K562 (cell line): ENCODE measurements around the gene IL2RG. TPM values are rescaled to one million over a fixed set of nuclear protein-coding genes. Genes with fewer than 3 reads are reported as not detected.

Source experiments
- ASH1L ChIP-seq: fragments of 450-650 bp; IDR thresholded peaks from 2 replicates; pipeline ENCODE4 v1.6.1; 2018; ENCODE audit warnings: borderline replicate concordance, mild to moderate bottlenecking, low read depth; ENCODE audit not compliant: partially characterized antibody
- BDP1 ChIP-seq: IDR thresholded peaks from 3 replicates; pipeline ENCODE4 v1.6.1; 2011; ENCODE audit not compliant: insufficient read length, insufficient read depth
- BRF2 ChIP-seq: IDR thresholded peaks from 3 replicates; pipeline ENCODE4 v1.6.1; 2011; ENCODE audit warnings: borderline replicate concordance, mild to moderate bottlenecking; ENCODE audit not compliant: insufficient read length, insufficient read depth
- CBFA2T2 ChIP-seq: fragments of 450-650 bp; conservative IDR thresholded peaks from 2 replicates; pipeline ENCODE4 v1.6.1; 2017; ENCODE audit warnings: mild to moderate bottlenecking
- E2F3 ChIP-seq: fragments of 250-450 bp; sonication (Bioruptor Pico); IDR thresholded peaks from 2 replicates; pipeline ENCODE4 v1.4.0; 2020; ENCODE audit warnings: mild to moderate bottlenecking
- EP400 ChIP-seq: fragments of 450-650 bp; IDR thresholded peaks from 2 replicates; pipeline ENCODE4 v1.6.1; 2017; ENCODE audit warnings: antibody characterized with exemption, mild to moderate bottlenecking, moderate library complexity
- FOXK2 ChIP-seq, 2 experiments: fragments of 450-650 bp; IDR thresholded peaks in 1 of 2; conservative IDR thresholded peaks in 1 of 2; 2 replicates each; pipeline ENCODE4 v1.6.1; 2016; ENCODE audit warnings: low read depth in 2 of 2, mild to moderate bottlenecking in 1 of 2
- HDGF ChIP-seq: fragments of 450-650 bp; IDR thresholded peaks from 2 replicates; pipeline ENCODE4 v1.6.1; 2016
- HMG20A ChIP-seq: fragments of 450-650 bp; formaldehyde crosslinking; conservative IDR thresholded peaks from 2 replicates; pipeline ENCODE4 v1.4.0; 2020; ENCODE audit warnings: mild to moderate bottlenecking, mixed read lengths
- POLR2A ChIP-seq: fragments of 450-650 bp; conservative IDR thresholded peaks from 2 replicates; pipeline ENCODE4 v1.6.1; 2016
- POLR3G ChIP-seq: IDR thresholded peaks from 2 replicates; pipeline ENCODE4 v1.6.1; 2011; ENCODE audit not compliant: insufficient read length, insufficient replicate concordance; ENCODE audit errors: extremely low read depth
- PTTG1 ChIP-seq: fragments of 450-650 bp; IDR thresholded peaks from 2 replicates; pipeline ENCODE4 v1.6.1; 2016; ENCODE audit warnings: low read depth, mild to moderate bottlenecking, missing genetic modification characterization, missing compliant biosample characterization
- RFX1 ChIP-seq: fragments of 450-650 bp; IDR thresholded peaks from 2 replicates; pipeline ENCODE4 v1.6.1; 2016; ENCODE audit warnings: mild to moderate bottlenecking, moderate library complexity
- SMAD3 ChIP-seq: fragments of 450-650 bp; formaldehyde crosslinking; conservative IDR thresholded peaks from 2 replicates; pipeline ENCODE4 v1.4.0; 2020; ENCODE audit warnings: mild to moderate bottlenecking
- YY1 ChIP-seq, 3 experiments: IDR thresholded peaks; 2 replicates each; pipeline ENCODE4 v1.6.1; 2011; ENCODE audit warnings: low read length in 2 of 3, mild to moderate bottlenecking in 2 of 3, moderate library complexity in 2 of 3, borderline replicate concordance in 1 of 3, control low read depth in 1 of 3, low read depth in 1 of 3; ENCODE audit not compliant: insufficient read depth in 3 of 3, insufficient replicate concordance in 2 of 3, control insufficient read depth in 1 of 3, insufficient read length in 1 of 3; ENCODE audit errors: extremely low read depth in 1 of 3
- ZNF717 ChIP-seq: fragments of 250-450 bp; sonication (Bioruptor Pico); IDR thresholded peaks from 2 replicates; pipeline ENCODE4 v1.5.0; 2021
- ZNF77 ChIP-seq: fragments of 250-450 bp; sonication (Bioruptor Pico); IDR thresholded peaks from 2 replicates; pipeline ENCODE4 v1.5.0; 2020
- polyA plus RNA-seq, 8 experiments: library from polyadenylated mRNA; depleted of rRNA in 4 of 8; stranded (reverse) in 5 of 8; unstranded in 3 of 8; fragments of >200 nt; fragmentation: Nextera tagmentation in 2 of 8; fragmentation: Illumina TruSeq in 1 of 8; extraction: Ambion mirVana in 2 of 8; extraction: Trizol in 1 of 8; gene quantifications; 2 replicates each; pipeline versions ENCODE4 v1.2.1 to v1.2.3, GENCODE V29; 2011 to 2014; ENCODE audit warnings: inconsistent platforms in 1 of 8, missing spikeins in 1 of 8
- total RNA-seq, 7 experiments: library from RNA; depleted of rRNA in 6 of 7; stranded (reverse); fragments of >200 nt in 6 of 7; fragmentation: Illumina TruSeq in 2 of 7; extraction: Trizol in 2 of 7; gene quantifications; 2 replicates each; pipeline versions ENCODE4 v1.2.1 to v1.2.3, GENCODE V29; 2011 to 2021; ENCODE audit warnings: low replicate concordance in 1 of 7
- TF ChIP-seq, protein P1 (sequence below), 2 experiments: fragments of 450-650 bp; formaldehyde crosslinking in 1 of 2; IDR thresholded peaks; 2 replicates each; pipeline versions ENCODE4 v1.4.0 to v1.6.1; 2014 to 2020; ENCODE audit warnings: mild to moderate bottlenecking in 2 of 2, borderline replicate concordance in 1 of 2, low read depth in 1 of 2
- TF ChIP-seq, protein P2 (sequence below), 2 experiments: IDR thresholded peaks; 2 replicates each; pipeline ENCODE4 v1.6.1; 2011; ENCODE audit warnings: borderline replicate concordance in 1 of 2, control low read depth in 1 of 2, low read depth in 1 of 2, low read length in 1 of 2, mild to moderate bottlenecking in 1 of 2, mixed read lengths in 1 of 2, moderate library complexity in 1 of 2; ENCODE audit not compliant: insufficient read depth in 1 of 2, insufficient read length in 1 of 2, poor library complexity in 1 of 2, severe bottlenecking in 1 of 2; ENCODE audit errors: extremely low read depth in 1 of 2

IL2RG gene
- total and polyA plus RNA-seq, 9 of the 15 experiments (the other 6 are each of a cell fraction or from before 2014, with no cell fraction given): 5.5 to 55.4 (median 19.7) TPM

- TF ChIP-seq YY1 (IDR thresholded peaks at IDR 0.05; ENCODE audit: borderline replicate concordance in 1 of 3, control insufficient read depth in 1 of 3, extremely low read depth in 1 of 3, insufficient read depth in 3 of 3, insufficient read length in 1 of 3, insufficient replicate concordance in 2 of 3, low read depth in 1 of 3, low read length in 2 of 3) (peak in 2 of 3 experiments; percentile 10 to 15), SMAD3 (CRISPR knock-in tag) (no peak), BDP1 (no peak), ZNF717 (no peak), POLR3G (no peak), FOXK2 (conservative IDR thresholded peaks at IDR 0.05 in 1 of 2, IDR thresholded peaks at IDR 0.05 in 1 of 2; ENCODE audit: low read depth in 2 of 2) (peak; percentile 57 to 65; a peak in 3 of 4 replicates), E2F3 (CRISPR knock-in tag) (no peak), POLR2A (peak; percentile 63), BRF2 (no peak), EP400 (peak; percentile 64; the same call in 1 of the 2 replicates), PTTG1 (tag) (no peak), HDGF (no peak), RFX1 (no peak), HMG20A (CRISPR knock-in tag) (no peak), ZNF77 (CRISPR knock-in tag) (no peak), CBFA2T2 (no peak), ASH1L (no peak)
- TF ChIP-seq, protein P1, sequence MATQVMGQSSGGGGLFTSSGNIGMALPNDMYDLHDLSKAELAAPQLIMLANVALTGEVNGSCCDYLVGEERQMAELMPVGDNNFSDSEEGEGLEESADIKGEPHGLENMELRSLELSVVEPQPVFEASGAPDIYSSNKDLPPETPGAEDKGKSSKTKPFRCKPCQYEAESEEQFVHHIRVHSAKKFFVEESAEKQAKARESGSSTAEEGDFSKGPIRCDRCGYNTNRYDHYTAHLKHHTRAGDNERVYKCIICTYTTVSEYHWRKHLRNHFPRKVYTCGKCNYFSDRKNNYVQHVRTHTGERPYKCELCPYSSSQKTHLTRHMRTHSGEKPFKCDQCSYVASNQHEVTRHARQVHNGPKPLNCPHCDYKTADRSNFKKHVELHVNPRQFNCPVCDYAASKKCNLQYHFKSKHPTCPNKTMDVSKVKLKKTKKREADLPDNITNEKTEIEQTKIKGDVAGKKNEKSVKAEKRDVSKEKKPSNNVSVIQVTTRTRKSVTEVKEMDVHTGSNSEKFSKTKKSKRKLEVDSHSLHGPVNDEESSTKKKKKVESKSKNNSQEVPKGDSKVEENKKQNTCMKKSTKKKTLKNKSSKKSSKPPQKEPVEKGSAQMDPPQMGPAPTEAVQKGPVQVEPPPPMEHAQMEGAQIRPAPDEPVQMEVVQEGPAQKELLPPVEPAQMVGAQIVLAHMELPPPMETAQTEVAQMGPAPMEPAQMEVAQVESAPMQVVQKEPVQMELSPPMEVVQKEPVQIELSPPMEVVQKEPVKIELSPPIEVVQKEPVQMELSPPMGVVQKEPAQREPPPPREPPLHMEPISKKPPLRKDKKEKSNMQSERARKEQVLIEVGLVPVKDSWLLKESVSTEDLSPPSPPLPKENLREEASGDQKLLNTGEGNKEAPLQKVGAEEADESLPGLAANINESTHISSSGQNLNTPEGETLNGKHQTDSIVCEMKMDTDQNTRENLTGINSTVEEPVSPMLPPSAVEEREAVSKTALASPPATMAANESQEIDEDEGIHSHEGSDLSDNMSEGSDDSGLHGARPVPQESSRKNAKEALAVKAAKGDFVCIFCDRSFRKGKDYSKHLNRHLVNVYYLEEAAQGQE (IDR thresholded peaks at IDR 0.05; ENCODE audit: borderline replicate concordance): no peak
- TF ChIP-seq, protein P1 (CRISPR knock-in tag; IDR thresholded peaks at IDR 0.05; ENCODE audit: low read depth): no peak
- TF ChIP-seq, protein P2, sequence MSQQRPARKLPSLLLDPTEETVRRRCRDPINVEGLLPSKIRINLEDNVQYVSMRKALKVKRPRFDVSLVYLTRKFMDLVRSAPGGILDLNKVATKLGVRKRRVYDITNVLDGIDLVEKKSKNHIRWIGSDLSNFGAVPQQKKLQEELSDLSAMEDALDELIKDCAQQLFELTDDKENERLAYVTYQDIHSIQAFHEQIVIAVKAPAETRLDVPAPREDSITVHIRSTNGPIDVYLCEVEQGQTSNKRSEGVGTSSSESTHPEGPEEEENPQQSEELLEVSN (IDR thresholded peaks at IDR 0.05; ENCODE audit: borderline replicate concordance in 1 of 2, extremely low read depth in 1 of 2, insufficient read depth in 1 of 2, insufficient read length in 1 of 2, low read depth in 1 of 2, low read length in 1 of 2, poor library complexity in 1 of 2, severe bottlenecking in 1 of 2): peak; percentile 16 to 82
These were observed 15.8 kb downstream of the IL2RG start, which contains the start of gene FOXO4 (continued) for GRCh38 chrX:71095555-71095980.
